Activated CD4-positive, alpha-beta T cell treated with anti-CD3 and anti-CD28 coated beads, Interleukin-2, amount 10 ng/mL, durations not matched to agents 7 days and 5 days (primary cell): Measurements from ENCODE around the gene CHCHD3. TPM values are rescaled to one million over a fixed set of nuclear protein-coding genes. Genes with fewer than 3 reads are reported as not detected.

Experiments
- CTCF ChIA-PET: fragments of 350-600 bp; sonication (Branson Sonifier 250); formaldehyde crosslinking; loops from one replicate; lab custom pipeline; 2021; ENCODE audit warnings: antibody characterized with exemption; lab: Charles Lee
- POLR2A ChIA-PET: fragments of 350-600 bp; sonication (Branson Sonifier 250); formaldehyde crosslinking; loops from one replicate; lab custom pipeline; 2021; ENCODE audit warnings: antibody characterized with exemption; lab: Charles Lee
- DNase-seq: peaks from one replicate; pipeline ENCODE4 v3.0.0-alpha.2; 2020
- H3K27ac Mint-ChIP-seq: one replicate; pipeline ENCODE4 v1.8.0; 2021; ENCODE audit warnings: mild to moderate bottlenecking, moderate library complexity, mixed read lengths
- H3K27me3 Mint-ChIP-seq: one replicate; pipeline ENCODE4 v1.8.0; 2021; ENCODE audit warnings: mixed read lengths
- H3K36me3 Mint-ChIP-seq: one replicate; pipeline ENCODE4 v1.8.0; 2021; ENCODE audit warnings: low read depth, mixed read lengths
- H3K4me1 Mint-ChIP-seq: one replicate; pipeline ENCODE4 v1.8.0; 2021; ENCODE audit warnings: mixed read lengths
- H3K4me3 Mint-ChIP-seq: one replicate; pipeline ENCODE4 v1.8.0; 2021; ENCODE audit warnings: mild to moderate bottlenecking, moderate library complexity, mixed read lengths
- H3K9me3 Mint-ChIP-seq: one replicate; pipeline ENCODE4 v1.8.0; 2021; ENCODE audit warnings: mixed read lengths
- total RNA-seq, 2 experiments: library from RNA; stranded (reverse); gene quantifications; one replicate each; pipeline ENCODE4 v1.2.3, GENCODE V29; 2021

The CHCHD3 gene
- total RNA-seq, 2 experiments from 2014 or later = 47.4 to 49.2 TPM

DNA sequence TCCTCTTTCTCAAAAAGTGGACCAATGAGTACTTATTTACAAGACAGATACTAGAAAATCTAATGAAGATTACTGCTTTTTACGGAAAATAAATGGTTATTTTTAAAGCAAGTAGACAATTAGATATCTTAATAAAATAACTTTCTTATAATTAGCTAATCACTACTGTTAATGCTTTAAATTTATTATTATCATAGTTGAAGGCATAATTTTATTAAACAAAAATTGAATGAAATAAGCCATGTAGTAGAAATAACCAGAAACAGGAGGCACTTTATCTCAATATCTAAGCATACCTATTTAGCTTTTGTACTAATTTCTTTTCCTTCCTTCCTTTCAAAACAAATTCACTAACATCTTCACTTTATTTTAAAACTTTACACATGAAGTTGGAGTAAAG lies 134.9 kb downstream of the CHCHD3 start:
- H3K4me3 Mint-ChIP-seq = no peak overlapping the region
- H3K4me1 Mint-ChIP-seq = no peaks in the 10 kb centered on the region
- no peaks in the 10 kb centered on the region for H3K9me3 Mint-ChIP-seq
- POLR2A ChIA-PET = no interaction called here
- no peak overlapping the region for H3K27ac Mint-ChIP-seq
- CTCF ChIA-PET = interaction anchor here (0.7 kb wide), 1 partner anchor 624 kb away, joined by 3 read pairs; no protein-coding TSS in a partner anchor
- no peaks in the 10 kb centered on the region for H3K27me3 Mint-ChIP-seq
- H3K36me3 Mint-ChIP-seq = no peaks in the 10 kb centered on the region
- no peak for DNase-seq

DNA sequence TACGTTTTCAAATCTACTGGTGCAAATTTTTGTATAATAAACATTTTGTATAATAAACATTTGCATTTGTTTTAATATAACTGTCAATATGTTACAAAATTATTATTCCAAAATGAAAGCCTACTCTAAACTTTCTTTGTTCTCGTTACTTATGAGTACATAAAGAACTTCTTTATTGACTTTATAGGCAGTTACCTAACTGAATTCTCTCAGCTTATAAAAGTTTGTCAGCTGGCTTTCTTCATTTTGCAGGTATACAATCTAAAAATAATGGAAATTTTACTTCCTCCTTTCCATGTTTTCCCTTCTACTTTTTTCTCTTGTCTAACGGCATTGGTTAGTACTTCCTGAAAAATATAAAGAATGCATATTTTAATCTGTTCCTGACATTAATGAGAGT lies 137.1 kb downstream of the CHCHD3 start:
- no peaks in the 10 kb centered on the region for H3K27me3 Mint-ChIP-seq
- ChIA-PET POLR2A (no interaction called here), CTCF (no interaction called here)
- no peaks in the 10 kb centered on the region for H3K9me3 Mint-ChIP-seq
- DNase-seq = no peak
- H3K27ac Mint-ChIP-seq = no peak overlapping the region
- H3K4me1 Mint-ChIP-seq = no peaks in the 10 kb centered on the region
- H3K36me3 Mint-ChIP-seq = peaks cover 10% of the 10 kb centered on the region
- no peak overlapping the region for H3K4me3 Mint-ChIP-seq

- H3K4me1 Mint-ChIP-seq = no peaks in the 10 kb centered on the region
- H3K36me3 Mint-ChIP-seq = peaks cover 10% of the 10 kb centered on the region
- POLR2A ChIA-PET = no interaction called here
- no peak overlapping the region for H3K27ac Mint-ChIP-seq
- no peak for DNase-seq
- H3K4me3 Mint-ChIP-seq = no peak overlapping the region
- no peaks in the 10 kb centered on the region for H3K27me3 Mint-ChIP-seq
- no peaks in the 10 kb centered on the region for H3K9me3 Mint-ChIP-seq
- CTCF ChIA-PET = no interaction called here
These were observed 138.2 kb downstream of the CHCHD3 start for GRCh38 chr7:132943645-132944044.

- POLR2A ChIA-PET = no interaction called here
These were observed 139.2 kb downstream of the CHCHD3 start for GRCh38 chr7:132942701-132943100.

DNA sequence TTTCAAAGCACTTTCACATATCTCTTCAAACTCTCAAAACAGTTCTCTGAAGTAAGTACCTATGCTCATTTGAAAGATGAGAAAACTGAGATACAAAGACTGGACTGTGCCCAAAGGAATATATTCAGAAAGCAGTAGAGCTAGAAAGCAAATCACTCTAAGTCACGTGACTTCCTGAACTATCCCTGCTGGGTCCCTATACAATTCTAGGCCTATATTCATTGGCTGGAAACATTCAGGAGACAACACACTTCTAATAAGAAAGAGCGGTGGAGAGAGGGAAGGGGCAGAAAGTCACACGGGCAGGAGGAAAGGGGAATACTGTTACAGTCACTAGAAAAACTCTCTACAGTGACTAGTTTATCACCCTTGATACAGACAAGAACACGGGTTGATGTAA lies 140.0 kb downstream of the CHCHD3 start:
- Mint-ChIP-seq H3K9me3 (no peaks in the 10 kb centered on the region), H3K4me1 (no peaks in the 10 kb centered on the region), H3K27me3 (no peaks in the 10 kb centered on the region), H3K27ac (no peak overlapping the region), H3K36me3 (peaks cover 10% of the 10 kb centered on the region), H3K4me3 (no peak overlapping the region)
- DNase-seq = no peak
- CTCF ChIA-PET = interaction anchor here (0.5 kb wide), 1 partner anchor 48 kb away, joined by 3 read pairs; no protein-coding TSS in a partner anchor
- POLR2A ChIA-PET = no interaction called here

More at GRCh38 chr7:132942701-132943100, 139.2 kb downstream of the CHCHD3 start:
- H3K27me3 Mint-ChIP-seq = no peaks in the 10 kb centered on the region
- no peaks in the 10 kb centered on the region for H3K4me1 Mint-ChIP-seq
- no peak for DNase-seq
- peaks cover 10% of the 10 kb centered on the region for H3K36me3 Mint-ChIP-seq
- CTCF ChIA-PET = no interaction called here
- no peak overlapping the region for H3K27ac Mint-ChIP-seq
- no peaks in the 10 kb centered on the region for H3K9me3 Mint-ChIP-seq
- H3K4me3 Mint-ChIP-seq = no peak overlapping the region

GRCh38 chr7:132941428-132941827 lies 140.5 kb downstream of the CHCHD3 start:
- no peak overlapping the region for H3K4me3 Mint-ChIP-seq
- ChIA-PET CTCF (no interaction called here), POLR2A (no interaction called here)
- no peak overlapping the region for H3K27ac Mint-ChIP-seq
- DNase-seq = no peak
- no peaks in the 10 kb centered on the region for H3K27me3 Mint-ChIP-seq
- no peaks in the 10 kb centered on the region for H3K4me1 Mint-ChIP-seq
- H3K9me3 Mint-ChIP-seq = no peaks in the 10 kb centered on the region
- peaks cover 10% of the 10 kb centered on the region for H3K36me3 Mint-ChIP-seq

GRCh38 chr7:132940084-132940483 lies 141.8 kb downstream of the CHCHD3 start:
- no peaks in the 10 kb centered on the region for H3K27me3 Mint-ChIP-seq
- peaks cover 10% of the 10 kb centered on the region for H3K36me3 Mint-ChIP-seq
- H3K4me3 Mint-ChIP-seq = no peak overlapping the region
- no peaks in the 10 kb centered on the region for H3K4me1 Mint-ChIP-seq
- no peak for DNase-seq
- no peaks in the 10 kb centered on the region for H3K9me3 Mint-ChIP-seq
- H3K27ac Mint-ChIP-seq = no peak overlapping the region
- POLR2A ChIA-PET = no interaction called here
- CTCF ChIA-PET = no interaction called here

- peaks cover 12% of the 10 kb centered on the region for H3K36me3 Mint-ChIP-seq
- no peak overlapping the region for H3K27ac Mint-ChIP-seq
- H3K27me3 Mint-ChIP-seq = no peaks in the 10 kb centered on the region
- H3K4me1 Mint-ChIP-seq = no peaks in the 10 kb centered on the region
- CTCF ChIA-PET = no interaction called here
- no peak overlapping the region for H3K4me3 Mint-ChIP-seq
- H3K9me3 Mint-ChIP-seq = no peaks in the 10 kb centered on the region
- DNase-seq = no peak
- POLR2A ChIA-PET = no interaction called here
These were observed 142.4 kb downstream of the CHCHD3 start for GRCh38 chr7:132939495-132939894.

GRCh38 chr7:132937286-132937685 lies 144.6 kb downstream of the CHCHD3 start:
- Mint-ChIP-seq H3K9me3 (no peaks in the 10 kb centered on the region), H3K4me1 (no peaks in the 10 kb centered on the region), H3K4me3 (no peak overlapping the region), H3K36me3 (peaks cover 14% of the 10 kb centered on the region), H3K27me3 (no peaks in the 10 kb centered on the region), H3K27ac (no peak overlapping the region)
- no peak for DNase-seq
- CTCF ChIA-PET = no interaction called here
- POLR2A ChIA-PET = no interaction called here

- Mint-ChIP-seq H3K27me3 (no peaks in the 10 kb centered on the region), H3K36me3 (peaks cover 6% of the 10 kb centered on the region), H3K27ac (no peak overlapping the region), H3K4me3 (no peak overlapping the region), H3K9me3 (no peaks in the 10 kb centered on the region), H3K4me1 (no peaks in the 10 kb centered on the region)
- no peak for DNase-seq
- CTCF ChIA-PET = interaction anchor here (0.5 kb wide), 1 partner anchor 796 kb away, joined by 3 read pairs; no protein-coding TSS in a partner anchor
- POLR2A ChIA-PET = no interaction called here
These were observed 146.3 kb downstream of the CHCHD3 start for GRCh38 chr7:132935608-132936007.

DNA sequence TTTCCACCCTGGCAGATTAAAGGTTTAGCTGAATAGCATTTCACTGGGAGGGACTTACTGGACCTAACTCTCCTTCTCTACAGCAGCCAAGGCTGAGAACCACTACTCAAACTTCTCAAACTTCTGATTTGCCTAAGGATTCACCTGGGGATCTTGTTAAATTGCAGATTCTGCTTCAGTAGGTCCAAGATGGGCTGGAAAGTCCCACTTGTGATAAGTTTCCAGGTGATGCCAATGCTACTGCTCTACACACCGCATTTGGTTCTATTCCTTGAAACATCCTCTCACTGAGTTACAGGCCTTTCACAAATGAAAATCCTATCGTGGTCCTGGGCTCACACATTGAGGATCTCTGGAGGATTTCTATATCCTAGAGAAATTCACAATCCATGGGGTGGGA lies 147.9 kb downstream of the CHCHD3 start:
- H3K36me3 Mint-ChIP-seq = peaks cover 9% of the 10 kb centered on the region
- no peak overlapping the region for H3K4me3 Mint-ChIP-seq
- no peaks in the 10 kb centered on the region for H3K4me1 Mint-ChIP-seq
- no peak overlapping the region for H3K27ac Mint-ChIP-seq
- H3K9me3 Mint-ChIP-seq = no peaks in the 10 kb centered on the region
- CTCF ChIA-PET = no interaction called here
- no peaks in the 10 kb centered on the region for H3K27me3 Mint-ChIP-seq
- POLR2A ChIA-PET = no interaction called here
- no peak for DNase-seq

DNA sequence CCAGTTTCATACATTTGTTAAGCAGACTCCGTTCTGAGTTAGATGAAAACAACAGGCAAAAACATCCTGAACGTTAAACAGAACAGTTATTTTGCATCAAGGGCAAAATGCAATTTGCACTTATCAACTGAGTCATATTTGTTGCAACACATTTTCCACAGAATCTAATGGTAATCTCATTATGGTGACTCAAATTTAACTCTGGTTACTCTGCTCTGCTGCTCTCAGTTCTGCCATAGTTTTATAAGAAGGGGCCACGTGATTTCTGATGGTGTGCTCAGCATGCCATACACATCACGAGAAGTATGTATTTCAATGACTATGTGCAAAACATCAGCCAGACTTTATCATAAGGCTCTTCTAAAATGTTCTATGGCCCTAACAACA lies 148.8 kb downstream of the CHCHD3 start:
- H3K27me3 Mint-ChIP-seq = no peaks in the 10 kb centered on the region
- DNase-seq = no peak
- no peaks in the 10 kb centered on the region for H3K4me1 Mint-ChIP-seq
- no peak overlapping the region for H3K4me3 Mint-ChIP-seq
- peaks cover 9% of the 10 kb centered on the region for H3K36me3 Mint-ChIP-seq
- H3K27ac Mint-ChIP-seq = no peak overlapping the region
- ChIA-PET CTCF (no interaction called here), POLR2A (no interaction called here)
- H3K9me3 Mint-ChIP-seq = no peaks in the 10 kb centered on the region

DNA sequence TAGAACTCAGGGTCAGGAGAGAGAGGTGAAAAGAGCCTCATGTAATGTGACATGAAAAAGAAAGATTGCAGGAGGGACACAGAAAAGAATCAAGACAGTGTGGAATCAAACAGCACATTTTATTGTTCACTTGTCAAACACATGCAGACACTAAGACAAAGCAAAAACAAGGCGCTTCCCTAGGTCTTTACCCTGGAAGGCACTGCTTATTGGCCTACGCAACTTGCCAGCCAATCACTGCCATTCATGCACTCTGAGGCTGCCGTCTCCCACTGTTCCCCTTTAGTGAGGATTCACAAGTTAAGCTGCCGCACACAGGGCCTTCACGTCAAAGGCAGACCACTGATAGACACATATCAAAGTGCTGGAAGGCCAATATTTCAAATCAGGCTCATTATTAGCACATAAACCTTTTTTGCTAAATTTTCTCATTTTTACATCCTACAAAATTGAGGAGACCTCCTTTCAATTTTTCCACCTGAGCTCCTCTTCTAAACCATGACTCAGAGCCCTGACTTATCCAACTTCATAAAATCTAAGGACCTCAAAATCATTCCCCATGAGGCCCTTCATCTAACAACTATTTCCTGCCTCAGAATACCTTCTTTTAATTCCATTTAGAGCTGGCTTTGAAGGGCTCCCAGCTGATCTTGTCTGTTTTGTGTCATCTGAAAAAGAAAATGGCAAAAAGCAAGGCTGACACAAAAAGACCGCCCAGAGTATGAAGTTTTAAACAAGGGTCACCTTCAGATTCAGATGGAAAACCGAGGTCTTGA lies 149.4 kb downstream of the CHCHD3 start:
- CTCF ChIA-PET = no interaction called here
- Mint-ChIP-seq H3K27ac (no peak overlapping the region), H3K4me1 (no peaks in the 10 kb centered on the region), H3K4me3 (no peak overlapping the region), H3K36me3 (peaks cover 9% of the 10 kb centered on the region), H3K27me3 (no peaks in the 10 kb centered on the region), H3K9me3 (no peaks in the 10 kb centered on the region)
- DNase-seq = no peak
- POLR2A ChIA-PET = no interaction called here

- Mint-ChIP-seq H3K9me3 (no peaks in the 10 kb centered on the region), H3K36me3 (peaks cover 15% of the 10 kb centered on the region), H3K27ac (no peak overlapping the region), H3K4me1 (no peaks in the 10 kb centered on the region), H3K4me3 (no peak overlapping the region), H3K27me3 (no peaks in the 10 kb centered on the region)
- POLR2A ChIA-PET = no interaction called here
- CTCF ChIA-PET = no interaction called here
- no peak for DNase-seq
These were observed 151.0 kb downstream of the CHCHD3 start for GRCh38 chr7:132930881-132931280.
